ENCODE measurements around the gene MPDU1.

DNA sequence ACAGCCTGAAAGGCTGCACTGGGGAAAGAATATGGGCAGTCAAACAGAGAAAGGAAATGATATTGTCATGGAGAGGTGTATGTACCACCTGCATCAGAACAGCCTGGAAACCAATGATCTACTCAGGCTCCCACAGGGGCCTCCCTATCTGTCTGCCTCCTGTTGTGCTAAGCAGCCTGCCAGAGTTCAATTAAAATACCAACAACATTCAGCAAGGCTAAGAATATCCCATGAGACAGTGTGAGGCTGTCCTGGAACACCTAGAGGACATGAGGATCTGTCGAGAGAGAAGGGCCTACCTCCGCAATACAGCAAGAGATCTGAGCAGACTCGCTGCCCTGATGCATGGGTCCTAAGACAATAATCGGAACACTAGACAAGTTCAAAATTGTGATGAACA, 22.6 kb downstream of the MPDU1 start:
- TF ChIP-seq, protein P1, sequence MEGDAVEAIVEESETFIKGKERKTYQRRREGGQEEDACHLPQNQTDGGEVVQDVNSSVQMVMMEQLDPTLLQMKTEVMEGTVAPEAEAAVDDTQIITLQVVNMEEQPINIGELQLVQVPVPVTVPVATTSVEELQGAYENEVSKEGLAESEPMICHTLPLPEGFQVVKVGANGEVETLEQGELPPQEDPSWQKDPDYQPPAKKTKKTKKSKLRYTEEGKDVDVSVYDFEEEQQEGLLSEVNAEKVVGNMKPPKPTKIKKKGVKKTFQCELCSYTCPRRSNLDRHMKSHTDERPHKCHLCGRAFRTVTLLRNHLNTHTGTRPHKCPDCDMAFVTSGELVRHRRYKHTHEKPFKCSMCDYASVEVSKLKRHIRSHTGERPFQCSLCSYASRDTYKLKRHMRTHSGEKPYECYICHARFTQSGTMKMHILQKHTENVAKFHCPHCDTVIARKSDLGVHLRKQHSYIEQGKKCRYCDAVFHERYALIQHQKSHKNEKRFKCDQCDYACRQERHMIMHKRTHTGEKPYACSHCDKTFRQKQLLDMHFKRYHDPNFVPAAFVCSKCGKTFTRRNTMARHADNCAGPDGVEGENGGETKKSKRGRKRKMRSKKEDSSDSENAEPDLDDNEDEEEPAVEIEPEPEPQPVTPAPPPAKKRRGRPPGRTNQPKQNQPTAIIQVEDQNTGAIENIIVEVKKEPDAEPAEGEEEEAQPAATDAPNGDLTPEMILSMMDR (IDR thresholded peaks at IDR 0.05), result no peak
- TF ChIP-seq EZH2 (IDR thresholded peaks at IDR 0.05) (no peak), EZH2phosphoT487 (IDR thresholded peaks at IDR 0.05) (no peak)

Data from neural progenitor cell (in vitro differentiated cells).